ENCODE measurements around the gene MTCH2.
"Not testable (repeated sequence)": the region's sequence is repeated elsewhere in the genome, so short reads cannot be mapped to it uniquely, and the experiment has no call there.

MTCH2 gene

GRCh38 chr11:47656260-47656885, 14.0 kb upstream of the MTCH2 start:
- no peak for TF ChIP-seq CTCF (IDR thresholded peaks at IDR 0.05; ENCODE audit: low read depth, low read length)
- DNase-seq (ENCODE audit: extremely low read depth, low read depth): no peak

GRCh38 chr11:47651818-47652469, 9.6 kb upstream of the MTCH2 start:
- TF ChIP-seq CTCF (IDR thresholded peaks at IDR 0.05; ENCODE audit: low read depth, low read length): no peak
- DNase-seq (ENCODE audit: extremely low read depth, low read depth): no peak

- no peak for TF ChIP-seq CTCF (IDR thresholded peaks at IDR 0.05; ENCODE audit: low read depth, low read length)
Observed at GRCh38 chr11:47649276-47649675, 6.9 kb upstream of the MTCH2 start.

GRCh38 chr11:47646019-47646418, 3.7 kb upstream of the MTCH2 start:
- no peak for TF ChIP-seq CTCF (IDR thresholded peaks at IDR 0.05; ENCODE audit: low read depth, low read length)
- DNase-seq (ENCODE audit: extremely low read depth, low read depth): no peak

More at GRCh38 chr11:47649276-47649675, 6.9 kb upstream of the MTCH2 start:
- no peak for DNase-seq (ENCODE audit: extremely low read depth, low read depth)

- no peak for TF ChIP-seq CTCF (IDR thresholded peaks at IDR 0.05; ENCODE audit: low read depth, low read length)
- DNase-seq (ENCODE audit: extremely low read depth, low read depth): no peak
Observed at GRCh38 chr11:47645500-47645899, 3.1 kb upstream of the MTCH2 start.

- no peak for TF ChIP-seq CTCF (IDR thresholded peaks at IDR 0.05; ENCODE audit: low read depth, low read length)
- no peak for DNase-seq (ENCODE audit: extremely low read depth, low read depth)
Observed at GRCh38 chr11:47641600-47642098, 710 bp downstream of the MTCH2 start.

GRCh38 chr11:47640506-47640905, 1.9 kb downstream of the MTCH2 start:
- DNase-seq (ENCODE audit: extremely low read depth, low read depth): not testable (repeated sequence)

GRCh38 chr11:47636331-47636730, 6.0 kb downstream of the MTCH2 start:
- DNase-seq (ENCODE audit: extremely low read depth, low read depth): not testable (repeated sequence)

All from AG09319 (cell line).